HG03108 (cell line): Measurements from ENCODE around the gene TNK2.
"Not testable (repeated sequence)": the region's sequence is repeated elsewhere in the genome, so short reads cannot be mapped to it uniquely, and the experiment has no call there.

Experiments used
- ATAC-seq: cut with Tn5 transposase; IDR thresholded peaks from one replicate; pipeline ENCODE4 v1.9.1; 2021; ENCODE audit warnings: moderate library complexity; ENCODE audit not compliant: unreplicated experiment

Gene TNK2

DNA sequence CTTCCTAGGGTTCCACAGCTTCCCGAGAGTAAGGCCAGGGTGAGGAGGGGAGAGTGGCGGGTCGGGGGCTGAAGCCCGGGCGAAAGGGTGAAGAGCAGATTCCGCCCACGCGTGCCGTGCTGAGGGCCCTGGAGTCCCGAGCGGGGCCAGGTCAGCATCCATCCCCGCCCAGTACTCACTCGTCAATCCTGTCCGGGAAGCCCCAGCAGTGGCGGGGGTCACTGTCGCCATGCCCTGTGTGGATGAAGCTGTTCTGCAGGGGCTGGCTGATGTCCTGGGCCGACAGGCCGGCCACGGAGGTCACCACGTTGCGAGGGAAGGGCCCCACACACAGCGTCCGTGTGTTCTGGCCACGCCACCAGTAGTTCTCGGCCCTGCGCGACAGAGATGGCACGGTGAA lies 36.3 kb downstream of the TNK2 start:
- ATAC-seq, result no peak

DNA sequence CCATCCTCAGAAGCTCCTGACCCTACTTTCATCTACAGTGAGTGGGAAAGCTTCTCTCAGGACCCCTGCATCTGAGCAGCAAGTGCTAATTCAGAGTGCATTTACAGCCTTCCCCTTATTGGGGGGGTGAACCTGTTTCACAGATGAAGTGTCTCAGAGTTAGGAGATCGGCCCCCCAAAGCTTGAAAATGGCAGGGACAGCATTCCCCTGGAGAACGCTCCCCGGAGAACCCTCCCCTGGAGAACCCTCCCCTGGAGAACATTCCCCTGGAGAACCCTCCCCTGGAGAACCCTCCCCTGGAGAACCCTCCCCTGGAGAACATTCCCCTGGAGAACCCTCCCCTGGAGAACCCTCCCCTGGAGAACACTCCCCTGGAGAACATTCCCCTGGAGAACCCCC lies 36.7 kb downstream of the TNK2 start:
- ATAC-seq, result not testable (repeated sequence)

DNA sequence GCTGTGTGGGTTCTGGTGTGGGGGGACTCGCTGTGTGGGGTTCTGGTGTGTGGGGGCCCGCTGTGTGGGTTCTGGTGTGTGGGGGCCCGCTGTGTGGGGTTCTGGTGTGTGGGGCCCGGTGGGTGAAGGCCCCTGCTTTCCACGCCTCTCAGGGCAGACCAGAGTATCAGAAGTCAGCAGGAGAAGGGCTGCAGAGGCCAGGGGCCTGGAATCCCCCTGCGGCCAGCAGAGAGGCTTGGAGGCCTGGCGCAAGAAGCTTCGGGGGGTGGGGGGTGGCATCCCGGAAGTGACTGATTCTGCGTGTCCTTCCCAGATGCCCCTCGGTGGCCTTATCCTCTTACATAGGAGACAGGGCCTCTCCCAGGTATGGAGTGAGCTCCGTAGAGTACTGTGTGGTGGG lies 37.4 kb downstream of the TNK2 start:
- ATAC-seq, result no peak

DNA sequence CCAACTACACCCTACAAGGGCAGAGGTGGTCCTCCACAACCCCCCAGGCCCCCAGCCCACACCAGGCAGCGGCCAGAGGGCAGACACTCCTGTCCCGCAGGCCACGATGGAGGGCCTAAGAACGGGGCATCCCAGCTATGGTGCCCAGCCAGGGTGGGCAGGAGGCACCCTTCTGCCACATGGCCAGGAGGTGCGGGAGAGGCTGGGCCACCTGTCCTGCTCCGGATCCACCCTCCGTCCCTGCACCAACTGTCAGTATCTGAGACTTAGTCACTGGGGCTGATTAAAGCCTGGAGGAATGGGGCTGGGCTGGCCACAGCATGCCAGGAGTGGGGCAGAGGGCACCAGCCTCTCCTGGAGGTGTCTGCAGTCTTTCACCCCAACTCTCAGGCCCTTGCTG lies 37.9 kb downstream of the TNK2 start:
- ATAC-seq, result no peak

DNA sequence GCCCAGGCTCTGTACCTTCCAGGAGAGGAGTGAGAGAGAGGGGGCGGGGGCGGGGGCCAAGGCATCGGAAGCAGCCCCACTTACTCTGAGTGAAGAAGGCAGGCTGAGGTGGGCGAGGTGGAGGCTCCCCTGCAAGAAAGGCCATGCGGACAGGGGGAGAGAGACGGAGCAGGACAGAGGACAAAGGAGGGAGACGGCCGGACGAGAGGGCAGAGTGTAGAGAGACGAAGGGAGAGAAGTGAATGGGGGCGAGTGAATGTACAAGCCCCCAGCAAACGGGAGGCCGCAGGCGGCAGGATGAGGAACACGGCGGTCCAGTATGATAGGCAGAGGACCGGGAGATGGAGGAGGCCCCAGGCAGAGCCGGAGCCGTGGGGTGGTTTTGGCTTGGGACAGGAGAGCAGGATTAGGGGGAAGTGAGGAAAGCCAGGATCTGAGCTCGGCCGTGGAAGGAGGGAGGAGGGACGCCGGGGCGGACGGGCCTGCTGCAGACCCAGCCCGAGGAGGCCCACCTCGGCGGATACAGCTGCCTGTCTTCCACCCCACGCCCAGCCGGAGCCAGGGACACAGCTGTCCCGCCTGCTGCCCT lies 38.8 kb downstream of the TNK2 start:
- no peak for ATAC-seq

DNA sequence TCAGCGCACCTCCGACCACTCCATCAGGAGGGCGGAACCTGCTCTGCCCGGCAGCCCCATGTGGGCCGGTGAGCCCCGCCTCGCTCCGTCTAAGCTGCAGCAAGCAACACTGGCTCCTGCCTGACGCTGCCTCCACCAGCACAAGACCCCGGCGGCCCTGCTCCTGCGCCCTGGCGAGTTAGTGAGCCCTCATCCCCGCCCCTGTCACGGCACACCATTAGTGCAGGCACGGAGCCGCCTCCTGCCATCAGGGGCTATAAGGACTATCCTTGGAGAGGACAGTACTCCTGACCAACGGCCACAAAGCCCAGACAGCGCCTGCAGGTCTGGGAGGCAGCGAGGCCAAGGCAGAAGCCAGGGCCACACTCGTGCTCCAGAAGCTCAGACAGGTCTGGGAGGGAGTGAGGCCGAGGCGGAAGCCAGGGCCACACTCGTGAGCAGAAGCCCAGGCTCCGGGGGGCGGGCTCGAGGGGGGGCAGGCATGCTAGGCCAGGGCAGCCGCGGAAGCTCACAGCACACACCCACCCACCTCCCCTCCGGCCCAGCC lies 39.4 kb downstream of the TNK2 start:
- ATAC-seq, result no peak

DNA sequence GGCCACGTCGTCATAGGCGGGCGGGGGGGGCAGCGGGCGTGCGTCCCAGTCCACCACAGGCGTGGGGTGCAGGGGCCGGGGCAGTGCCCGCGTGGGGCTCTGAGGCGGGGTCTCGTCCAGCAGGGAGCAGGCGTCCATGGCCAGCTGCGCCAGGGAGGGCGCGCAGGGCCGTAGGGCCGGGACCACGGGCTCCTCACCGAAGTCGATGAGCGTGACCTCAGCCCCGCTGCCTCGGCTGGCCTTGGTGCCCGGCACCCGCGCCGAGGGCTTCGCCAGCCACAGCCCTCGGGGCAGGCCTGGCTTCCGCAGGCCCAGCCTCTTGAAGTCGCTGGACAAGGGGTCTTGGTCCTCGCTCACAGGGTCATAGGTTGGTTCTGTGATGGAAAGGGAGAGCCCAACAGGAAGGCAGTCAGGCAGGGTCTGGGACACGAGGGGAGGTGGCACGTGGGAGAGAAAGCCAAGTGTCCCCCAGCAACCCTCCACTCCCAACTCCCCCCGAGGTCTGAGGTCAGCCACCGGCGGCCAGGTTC lies 40.0 kb downstream of the TNK2 start:
- ATAC-seq, result no peak

DNA sequence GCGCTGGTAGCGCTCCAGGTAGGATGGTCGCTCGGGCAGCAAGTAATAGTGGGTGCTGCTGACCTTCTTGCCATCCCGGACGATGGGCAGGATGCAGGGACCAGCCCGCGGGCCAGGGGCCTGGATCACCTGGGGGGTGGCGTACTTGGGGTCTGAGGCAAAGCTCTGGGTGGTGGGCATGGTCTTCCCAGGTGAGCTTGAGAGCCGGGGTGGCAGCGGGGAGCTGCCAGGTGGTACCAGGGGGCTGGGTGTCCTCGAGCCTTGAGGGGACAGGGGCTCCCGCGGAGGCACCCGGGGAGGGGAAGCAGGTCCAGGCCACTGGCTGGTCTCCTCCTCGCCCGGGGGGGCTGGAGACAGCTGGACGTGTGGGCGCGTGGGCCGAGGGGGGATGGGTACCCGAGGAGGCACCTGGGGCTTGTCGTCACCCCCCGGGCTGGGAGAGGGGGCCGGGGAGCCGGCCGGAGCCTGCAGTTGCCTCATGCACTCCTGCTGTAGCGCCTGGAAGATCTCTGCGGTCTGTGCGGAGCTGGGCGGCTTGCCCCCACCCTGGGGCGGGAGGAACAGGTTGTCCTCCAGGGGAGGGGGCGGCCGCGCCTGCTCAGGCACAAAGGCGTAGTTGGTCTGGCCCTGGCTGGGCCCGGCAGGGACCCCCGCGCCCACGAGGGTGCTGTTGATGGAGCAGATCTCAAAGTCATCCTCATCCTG lies 40.6 kb downstream of the TNK2 start:
- ATAC-seq, result no peak

DNA sequence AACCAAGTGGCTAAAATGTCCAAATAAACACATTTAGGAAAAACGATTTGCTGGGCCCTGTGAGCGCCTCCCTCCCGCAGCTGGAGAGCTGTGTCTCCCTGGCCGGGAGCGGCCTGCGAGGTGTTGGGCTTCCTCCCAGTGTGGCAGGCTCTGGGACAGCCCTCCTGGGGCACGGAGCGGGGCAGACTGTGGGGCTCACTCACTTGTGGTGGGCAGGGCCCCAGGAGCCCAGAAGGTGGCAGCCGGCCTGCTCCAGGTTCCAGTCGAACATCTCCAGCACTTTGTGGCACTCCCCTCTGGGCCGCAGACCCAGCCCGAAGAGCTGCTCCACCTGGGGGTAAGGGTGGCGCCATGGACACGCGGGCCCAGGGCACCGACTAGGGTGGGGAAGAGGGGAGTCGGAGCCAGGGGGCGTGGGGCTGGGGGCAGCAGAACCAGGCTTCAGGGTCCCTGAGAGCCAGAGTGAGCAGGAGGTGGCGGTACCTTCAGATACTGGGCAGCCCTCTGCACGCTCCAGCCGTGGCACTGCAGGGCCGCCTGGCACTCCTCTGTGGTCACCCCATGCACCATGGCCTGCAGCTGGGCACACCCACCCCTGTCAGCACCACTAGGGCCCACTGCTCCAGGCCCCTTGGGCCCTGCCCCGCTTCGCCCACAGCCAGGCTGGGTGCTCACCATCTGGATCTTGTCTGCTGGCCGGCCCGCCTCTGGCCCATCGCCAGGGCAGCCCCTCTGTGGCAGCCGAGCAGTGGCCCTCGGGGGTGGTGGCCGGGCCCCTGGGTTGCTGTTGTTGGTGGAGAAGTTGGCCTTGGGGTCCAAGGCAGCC lies 41.5 kb downstream of the TNK2 start:
- no peak for ATAC-seq

DNA sequence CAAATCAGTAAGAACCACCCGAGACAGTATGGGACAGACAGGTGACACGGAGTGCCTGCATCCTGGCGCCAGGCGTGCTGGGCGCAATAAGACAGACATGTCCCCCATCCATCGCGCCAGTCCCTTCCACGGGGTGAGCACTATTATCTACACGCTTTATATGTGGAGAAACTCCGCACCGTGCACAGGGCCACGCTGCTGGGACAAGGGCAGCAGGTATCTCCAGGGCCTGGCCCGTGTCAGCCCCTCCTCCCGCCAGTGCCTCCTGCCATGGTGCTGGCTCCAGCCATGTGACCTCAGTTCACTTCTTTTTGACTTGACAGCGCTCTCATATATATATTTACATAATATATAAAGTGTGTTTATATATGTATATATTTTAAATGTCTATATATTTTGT lies 42.6 kb downstream of the TNK2 start:
- no peak for ATAC-seq

DNA sequence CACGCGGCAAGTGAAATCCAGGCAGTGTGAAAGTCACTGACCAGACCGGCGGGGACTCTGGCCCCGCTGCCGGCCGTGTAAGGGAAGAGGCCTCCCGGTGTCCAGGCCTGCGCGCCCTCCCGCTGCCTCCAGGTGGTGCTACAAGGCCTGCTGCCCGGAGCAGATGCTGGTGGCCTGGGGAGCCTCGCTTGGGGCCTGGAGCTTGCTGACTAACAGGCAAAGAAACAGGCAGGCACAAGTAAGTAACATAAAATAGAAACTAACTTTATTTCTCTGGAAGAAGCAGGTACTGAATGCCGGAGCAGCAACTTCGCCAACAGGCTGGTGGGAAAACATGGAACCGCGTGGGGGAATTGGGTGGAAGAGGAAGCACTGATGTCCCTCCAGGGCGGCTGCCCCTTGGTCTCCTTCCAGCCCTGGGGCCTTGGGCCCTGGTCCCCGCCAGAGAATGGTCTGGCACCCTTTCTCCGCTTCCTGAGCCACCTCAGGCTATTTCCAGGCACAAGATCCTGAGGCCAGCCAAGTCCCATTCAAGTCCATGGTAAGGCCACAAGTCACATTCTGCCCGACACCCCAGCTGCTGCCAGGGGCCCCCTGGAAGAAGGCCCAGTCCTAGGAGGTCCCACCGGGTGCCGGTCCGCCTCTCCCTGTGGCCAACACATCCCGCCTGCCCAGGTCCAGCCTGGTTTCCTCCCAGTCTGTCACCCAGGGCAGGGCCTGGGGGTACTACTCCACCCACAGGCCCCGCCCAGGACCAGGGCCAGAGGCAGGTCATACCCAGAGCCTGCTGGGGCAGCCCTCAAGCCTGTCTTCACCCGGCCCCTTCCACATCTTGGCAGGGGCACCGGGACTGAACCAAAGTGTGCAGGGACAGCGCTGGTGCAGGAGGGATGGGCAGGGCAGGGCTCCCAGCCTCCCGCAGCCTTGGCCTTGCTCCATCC lies 45.0 kb downstream of the TNK2 start:
- peak; percentile 79 for ATAC-seq

DNA sequence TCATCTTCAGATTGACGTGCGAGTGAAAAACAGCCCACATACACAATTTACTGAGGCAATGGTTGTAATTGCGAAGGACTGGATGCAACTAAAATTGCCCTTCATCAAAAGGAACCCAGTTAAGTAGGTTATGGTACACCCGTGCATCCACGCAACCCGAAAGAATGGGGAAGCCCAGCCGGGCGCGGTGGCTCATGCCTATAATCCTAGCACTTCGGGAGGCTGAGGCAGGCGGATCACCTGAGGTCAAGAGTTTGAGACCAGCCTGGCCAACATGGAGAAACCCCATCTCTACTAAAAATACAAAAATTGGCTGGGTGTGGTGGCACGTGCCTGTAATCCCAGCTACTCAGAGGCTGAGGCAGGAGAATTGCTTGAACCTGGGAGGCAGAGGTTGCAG lies 46.0 kb downstream of the TNK2 start:
- not testable (repeated sequence) for ATAC-seq

DNA sequence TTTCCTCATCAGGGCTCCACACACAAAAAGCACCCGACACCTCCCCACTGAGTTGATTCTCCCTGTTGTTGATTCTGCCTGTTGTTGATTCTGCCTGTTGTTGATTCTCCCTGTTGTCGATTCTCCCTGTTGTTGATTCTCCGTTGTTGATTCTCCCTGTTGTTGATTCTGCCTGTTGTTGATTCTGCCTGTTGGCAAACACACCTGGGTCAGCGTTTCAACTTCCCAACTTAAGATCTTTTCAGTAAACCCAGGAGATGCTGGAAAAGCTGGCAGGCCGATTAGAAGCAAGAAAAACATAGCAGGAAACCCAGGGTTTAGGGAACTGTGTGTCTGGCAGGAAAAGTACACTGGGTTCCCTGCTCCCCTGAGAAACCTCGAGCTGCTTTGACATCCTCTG lies 47.9 kb downstream of the TNK2 start:
- ATAC-seq, result no peak

DNA sequence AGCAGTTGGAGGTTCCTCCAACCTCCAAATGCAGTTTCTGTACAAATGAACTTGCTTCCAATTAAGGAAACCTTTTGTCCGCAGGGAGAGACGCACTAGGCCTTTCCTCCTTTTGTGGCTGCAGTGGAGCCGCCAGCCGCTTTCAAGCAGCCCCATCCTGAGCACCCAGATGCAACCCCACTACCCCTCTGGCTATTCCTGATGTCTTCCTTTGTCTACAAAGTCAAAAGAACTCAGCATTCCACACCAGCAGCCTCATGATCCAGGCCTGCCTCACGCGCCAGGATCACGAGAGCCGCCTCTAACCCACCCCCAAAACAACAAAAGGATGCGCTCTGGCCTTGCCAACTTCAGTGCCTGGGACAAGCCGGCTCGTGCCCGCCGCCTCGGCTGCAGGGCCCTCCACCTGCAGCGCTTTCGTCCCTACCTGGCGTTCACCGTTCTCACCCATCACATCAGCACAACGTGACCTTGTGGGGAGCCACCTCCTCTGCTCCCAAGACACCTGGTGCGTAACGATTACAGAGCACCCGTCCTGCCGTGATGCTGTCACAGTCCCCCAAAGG lies 48.4 kb downstream of the TNK2 start:
- no peak for ATAC-seq

DNA sequence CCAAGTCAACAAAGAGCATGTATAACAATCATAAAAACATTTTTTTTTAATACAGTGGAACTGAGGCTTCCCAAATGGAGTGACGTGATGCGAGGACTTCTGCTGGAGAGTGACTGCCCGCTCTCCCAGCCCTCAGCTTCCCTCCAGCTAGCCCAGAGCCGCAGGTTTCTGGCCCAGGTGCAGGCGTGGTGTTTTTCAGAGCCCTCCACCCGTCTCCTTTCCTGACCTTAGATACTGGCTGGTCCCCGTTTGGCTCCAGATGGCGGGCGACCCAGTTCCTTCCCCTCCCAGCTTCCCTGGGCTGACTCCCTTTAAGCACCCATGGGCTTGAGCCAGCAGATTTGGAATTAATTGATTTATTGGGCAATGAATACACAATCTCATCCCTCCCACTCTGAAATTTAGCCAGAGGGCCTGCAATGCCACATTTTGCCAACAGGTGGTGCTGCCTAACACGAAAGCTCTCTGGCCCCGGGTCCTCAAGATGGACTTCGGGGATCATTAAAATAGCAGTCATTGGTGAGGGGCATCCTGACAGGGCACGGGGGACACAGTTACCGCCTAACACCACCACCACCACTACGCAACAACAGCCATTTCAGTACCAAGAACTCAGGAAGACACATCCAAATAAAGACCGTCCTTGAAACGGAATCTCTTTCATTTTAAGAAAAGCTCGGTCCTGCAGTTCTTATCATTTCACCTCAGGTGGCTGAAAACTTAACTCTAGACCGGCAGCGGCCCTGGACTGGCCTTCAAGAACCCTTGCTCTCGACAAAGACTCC lies 49.1 kb downstream of the TNK2 start:
- ATAC-seq, result no peak

DNA sequence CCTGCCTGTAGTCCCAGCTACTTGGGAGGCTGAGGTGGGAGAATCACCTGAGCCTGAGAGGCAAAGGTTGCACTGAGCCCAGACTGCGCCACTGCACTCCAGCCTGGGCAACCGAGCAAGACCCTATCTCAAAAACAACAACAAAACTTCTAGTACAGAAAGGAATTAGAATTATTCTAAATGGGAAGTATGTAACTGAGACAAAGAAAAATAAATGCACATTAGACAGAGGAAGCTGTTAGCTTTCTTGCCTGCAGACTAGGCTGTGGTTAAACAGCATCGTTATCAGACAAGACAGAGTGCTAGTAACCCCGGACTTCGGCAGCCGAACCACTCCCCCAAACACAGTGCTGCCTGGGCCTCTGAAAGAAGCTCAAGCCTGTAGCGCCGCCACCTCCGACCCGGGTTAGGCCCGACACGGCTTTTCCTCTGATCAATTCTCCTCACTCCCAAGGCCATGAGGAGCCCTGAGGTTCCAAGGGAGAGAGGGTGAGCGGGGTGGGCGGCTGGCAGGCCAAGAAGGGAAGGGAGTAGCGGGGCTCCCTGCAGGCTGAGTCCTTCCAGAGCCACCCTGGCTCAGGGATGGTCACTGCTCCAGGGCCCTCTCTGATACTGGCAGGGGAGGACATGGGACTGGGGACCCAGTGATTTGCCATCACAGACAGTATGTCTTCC lies 51.8 kb downstream of the TNK2 start:
- ATAC-seq, result no peak

DNA sequence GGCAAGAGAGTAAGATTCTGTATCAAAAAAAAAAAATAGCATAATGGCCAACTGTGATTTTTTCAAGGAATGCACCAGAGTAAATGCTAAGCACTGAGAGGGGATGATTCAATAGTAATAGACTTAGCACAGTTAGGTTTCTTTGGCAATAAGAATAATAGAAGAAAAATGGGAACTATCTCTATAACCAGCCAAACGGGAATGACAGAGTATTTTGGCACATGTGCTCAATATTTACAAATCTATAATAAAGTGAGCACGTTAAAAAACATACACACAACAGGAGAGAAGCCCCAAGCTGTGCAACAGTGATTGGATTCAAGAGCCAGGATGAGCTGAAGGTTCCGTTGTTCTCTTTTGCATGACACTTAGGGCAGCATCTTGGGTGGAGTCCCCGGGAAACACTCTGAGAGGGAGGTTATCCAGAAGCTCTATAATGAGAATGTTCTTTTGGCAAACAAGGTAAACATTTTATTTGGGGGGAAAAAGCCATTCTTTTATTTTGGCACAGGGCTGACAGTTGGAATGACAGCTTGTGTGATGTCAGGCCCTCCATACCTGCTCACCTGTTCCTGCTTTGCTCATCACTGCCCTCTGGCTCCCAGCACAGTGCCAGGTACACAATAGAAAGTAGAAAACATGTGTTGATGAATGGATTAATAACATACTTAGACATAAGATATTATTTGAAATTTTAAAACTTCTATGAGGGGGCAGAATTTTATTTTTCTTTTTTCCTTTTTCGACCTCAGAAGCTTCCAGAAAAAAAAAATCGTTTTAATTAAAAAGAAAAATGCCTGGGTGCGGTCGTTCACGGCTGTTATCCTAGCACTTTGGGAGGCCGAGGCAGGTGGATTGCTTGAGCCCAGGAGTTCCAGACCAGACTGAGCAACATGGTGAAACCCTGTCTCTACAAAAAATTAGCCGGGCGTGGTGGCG lies 52.6 kb downstream of the TNK2 start:
- no peak for ATAC-seq
